ENCODE measurements around the gene HCLS1.
"Not testable (repeated sequence)": the region's sequence is repeated elsewhere in the genome, so short reads cannot be mapped to it uniquely, and the experiment has no call there.

The HCLS1 gene, protein sequence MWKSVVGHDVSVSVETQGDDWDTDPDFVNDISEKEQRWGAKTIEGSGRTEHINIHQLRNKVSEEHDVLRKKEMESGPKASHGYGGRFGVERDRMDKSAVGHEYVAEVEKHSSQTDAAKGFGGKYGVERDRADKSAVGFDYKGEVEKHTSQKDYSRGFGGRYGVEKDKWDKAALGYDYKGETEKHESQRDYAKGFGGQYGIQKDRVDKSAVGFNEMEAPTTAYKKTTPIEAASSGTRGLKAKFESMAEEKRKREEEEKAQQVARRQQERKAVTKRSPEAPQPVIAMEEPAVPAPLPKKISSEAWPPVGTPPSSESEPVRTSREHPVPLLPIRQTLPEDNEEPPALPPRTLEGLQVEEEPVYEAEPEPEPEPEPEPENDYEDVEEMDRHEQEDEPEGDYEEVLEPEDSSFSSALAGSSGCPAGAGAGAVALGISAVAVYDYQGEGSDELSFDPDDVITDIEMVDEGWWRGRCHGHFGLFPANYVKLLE

DNA sequence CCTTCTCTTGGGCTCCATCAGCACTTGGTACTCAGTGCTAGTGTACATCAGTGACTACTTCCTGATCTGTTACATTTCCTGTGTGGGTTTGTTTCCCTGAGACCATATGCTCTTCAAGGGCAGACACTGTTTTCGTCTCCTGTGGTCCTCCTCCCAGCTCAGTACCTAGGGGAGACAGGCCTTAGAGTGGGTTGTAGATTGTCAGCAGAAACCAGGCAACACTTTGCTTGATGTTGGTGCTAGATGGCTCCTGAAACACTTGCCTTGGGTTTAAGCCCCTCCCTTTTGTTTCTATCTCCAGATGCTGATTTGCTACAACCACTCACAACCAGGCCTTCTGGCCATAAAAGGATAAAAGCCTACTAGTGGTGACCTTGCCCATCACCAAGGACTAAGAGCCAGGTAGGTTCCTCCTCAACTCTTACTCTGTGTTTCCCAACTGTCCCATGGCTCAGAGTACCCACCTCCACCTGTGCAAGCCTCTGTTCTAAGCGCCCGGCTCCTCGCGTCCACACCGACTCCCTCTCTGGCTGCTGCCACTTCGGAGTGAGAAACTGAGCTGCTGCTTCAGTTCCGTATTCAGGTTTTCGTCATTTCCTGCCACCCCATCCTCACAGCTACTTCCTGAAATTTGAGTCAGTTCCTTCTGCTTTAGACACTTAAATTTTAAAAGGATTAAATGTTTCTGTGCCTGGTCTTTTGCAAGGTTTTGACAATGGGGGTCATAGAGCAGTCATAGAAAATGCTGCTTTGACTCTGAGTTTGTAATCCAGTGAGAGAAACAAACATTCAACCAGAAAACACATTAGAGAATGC, at the start of gene HCLS1:
Gene HCLS1, minus strand, starts transcription at position 548 of the 816 bp plus-strand sequence. CDS start 2,556 bp downstream, outside the sequence.
- DNase-seq (ENCODE audit: low read depth), result peak; percentile 41

DNA sequence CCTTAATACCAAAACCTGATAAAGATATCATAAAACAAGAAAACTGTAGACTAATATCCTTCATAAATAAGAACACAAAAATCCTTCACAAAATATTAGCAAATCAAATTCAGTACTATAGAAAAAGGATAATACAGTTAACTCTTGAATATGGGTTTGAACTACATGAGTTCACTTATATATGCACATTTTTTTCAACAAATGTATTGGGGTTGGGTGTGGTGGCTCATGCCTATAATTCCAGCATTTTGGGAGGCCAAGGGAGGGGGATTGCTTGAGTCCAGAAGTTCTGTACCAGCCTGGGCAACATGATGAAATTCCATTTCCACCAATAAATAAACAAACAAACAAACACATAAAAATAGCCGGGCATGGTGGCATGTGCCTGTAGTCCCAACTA, 49.6 kb upstream of the HCLS1 start:
- DNase-seq (ENCODE audit: low read depth), result no peak

DNA sequence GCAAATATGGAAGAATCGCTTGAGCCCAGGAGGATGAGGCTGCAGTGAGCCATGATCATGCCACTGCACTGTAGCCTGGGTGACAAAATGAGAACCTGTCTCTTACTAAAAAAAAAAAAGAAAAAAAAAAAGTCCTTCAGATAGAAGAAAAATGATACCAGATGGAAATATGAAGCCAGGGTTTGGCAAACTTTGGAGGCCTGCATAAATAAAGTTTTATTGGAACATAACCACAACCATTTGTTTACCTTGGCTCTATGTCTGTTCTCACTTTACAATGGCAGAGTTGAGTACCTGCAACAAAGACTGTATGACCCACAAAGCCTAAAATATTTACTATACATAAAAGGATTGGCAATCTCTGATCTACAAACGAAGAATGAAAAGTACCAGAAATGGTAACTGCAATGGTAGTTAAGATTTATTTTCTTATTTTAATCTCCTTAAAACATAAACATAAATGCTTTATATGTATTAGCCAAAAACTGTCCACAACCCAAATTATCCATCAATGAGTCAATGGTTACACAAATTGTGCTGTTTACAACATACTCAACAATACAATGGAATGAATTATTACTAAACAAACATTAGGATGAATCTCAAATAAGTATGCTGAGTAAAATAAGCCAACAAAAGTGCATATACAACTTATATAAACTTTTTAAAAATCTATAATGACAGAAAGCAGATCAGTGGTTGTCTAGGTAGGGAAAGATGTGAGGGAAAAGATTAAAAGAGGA, 47.0 kb upstream of the HCLS1 start:
- no peak for DNase-seq (ENCODE audit: low read depth)

DNA sequence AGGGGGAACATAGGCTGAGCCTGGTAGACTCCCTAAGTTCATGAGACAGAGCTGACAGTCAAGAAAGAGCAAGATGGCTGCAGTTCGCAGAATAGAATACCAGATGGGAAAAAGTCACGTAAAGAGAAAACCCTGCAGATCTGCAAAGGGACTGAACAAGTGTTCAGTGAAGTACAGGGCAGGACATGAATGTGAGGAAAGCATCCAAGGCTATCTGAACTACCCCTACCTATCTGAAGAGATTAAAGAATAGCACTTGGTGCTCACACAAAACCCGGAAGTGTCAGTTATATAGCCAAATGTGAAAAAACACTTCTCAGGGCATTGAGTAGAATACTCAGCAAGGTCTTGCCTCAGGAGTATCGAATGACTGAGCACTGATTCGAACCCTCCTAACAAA, 44.8 kb upstream of the HCLS1 start:
- DNase-seq (ENCODE audit: low read depth), result no peak

DNA sequence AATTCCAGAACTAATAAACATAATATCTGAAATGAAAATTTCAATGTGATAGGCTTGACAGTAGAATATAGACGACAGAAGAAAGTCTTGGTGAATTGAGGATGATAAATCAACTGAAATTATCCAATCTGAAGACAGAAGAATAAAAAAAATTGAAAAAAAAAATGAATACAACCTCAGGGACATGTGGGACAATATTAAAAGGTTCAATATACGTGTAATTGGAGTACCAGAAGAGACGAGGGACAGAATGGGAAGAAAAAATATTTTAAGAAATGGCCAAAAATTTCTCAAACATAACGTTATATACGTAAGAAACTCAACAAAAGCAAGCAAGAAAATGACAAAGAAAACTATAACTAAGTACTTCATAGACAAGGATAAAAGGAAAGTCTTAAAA, 43.3 kb upstream of the HCLS1 start:
- DNase-seq (ENCODE audit: low read depth), result no peak

DNA sequence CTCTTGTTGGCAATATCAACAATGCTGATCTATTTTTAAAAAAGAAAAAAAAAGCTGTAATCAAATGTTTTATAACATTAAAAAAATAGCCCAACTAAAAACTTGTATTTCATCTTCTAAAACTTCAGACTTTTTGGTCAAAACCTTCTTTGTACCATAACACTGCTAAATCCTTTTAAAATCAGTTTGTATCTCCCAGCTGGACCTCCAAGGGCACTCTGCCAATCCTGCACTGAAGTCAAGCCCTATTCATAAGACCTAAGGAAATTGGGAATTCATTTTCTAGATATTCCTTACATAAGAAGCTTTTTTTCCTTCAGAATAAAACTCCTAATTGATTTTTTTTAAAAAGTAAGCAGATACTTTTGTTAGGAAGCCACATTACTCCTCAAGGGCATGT, 38.2 kb upstream of the HCLS1 start:
- no peak for DNase-seq (ENCODE audit: low read depth)

DNA sequence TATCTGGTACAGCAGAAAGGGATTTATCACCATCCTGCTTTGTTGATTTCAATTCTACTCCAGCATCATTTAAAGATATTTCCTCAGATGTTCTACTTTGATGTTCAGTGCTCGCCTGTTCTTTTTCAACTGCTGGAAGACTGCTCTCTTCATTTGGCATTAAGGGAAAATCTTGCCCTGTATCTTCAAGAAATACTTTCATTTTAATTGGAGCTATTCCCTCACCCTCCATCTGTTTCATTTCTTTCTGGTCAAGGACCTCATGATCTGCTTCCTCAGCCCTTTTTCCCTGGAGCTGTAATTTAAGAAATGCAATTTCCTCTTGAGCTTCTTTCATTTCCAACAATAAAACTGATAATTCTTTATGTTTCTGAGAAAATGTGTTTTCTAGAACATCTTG, 37.8 kb upstream of the HCLS1 start:
- no peak for DNase-seq (ENCODE audit: low read depth)

DNA sequence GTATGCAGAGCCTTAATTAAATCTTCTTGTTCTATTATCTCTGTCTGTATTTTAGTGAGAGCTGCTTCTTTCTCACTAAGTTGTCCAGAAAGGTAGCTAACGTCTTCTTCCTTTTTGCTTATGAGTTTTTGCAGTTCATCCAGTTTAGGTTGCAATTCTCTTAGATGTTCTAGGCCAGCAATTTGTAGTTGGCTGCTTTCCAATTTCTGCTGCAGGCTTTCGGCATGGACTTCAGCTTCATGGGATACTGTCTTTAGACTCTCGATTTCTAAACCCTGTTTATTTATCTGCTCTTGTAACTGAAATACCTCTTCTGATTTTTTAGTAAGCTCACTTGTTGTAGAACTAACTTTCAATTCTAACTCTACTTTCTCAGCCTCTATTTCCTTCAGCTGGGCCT, 35.5 kb upstream of the HCLS1 start:
- no peak for DNase-seq (ENCODE audit: low read depth)

DNA sequence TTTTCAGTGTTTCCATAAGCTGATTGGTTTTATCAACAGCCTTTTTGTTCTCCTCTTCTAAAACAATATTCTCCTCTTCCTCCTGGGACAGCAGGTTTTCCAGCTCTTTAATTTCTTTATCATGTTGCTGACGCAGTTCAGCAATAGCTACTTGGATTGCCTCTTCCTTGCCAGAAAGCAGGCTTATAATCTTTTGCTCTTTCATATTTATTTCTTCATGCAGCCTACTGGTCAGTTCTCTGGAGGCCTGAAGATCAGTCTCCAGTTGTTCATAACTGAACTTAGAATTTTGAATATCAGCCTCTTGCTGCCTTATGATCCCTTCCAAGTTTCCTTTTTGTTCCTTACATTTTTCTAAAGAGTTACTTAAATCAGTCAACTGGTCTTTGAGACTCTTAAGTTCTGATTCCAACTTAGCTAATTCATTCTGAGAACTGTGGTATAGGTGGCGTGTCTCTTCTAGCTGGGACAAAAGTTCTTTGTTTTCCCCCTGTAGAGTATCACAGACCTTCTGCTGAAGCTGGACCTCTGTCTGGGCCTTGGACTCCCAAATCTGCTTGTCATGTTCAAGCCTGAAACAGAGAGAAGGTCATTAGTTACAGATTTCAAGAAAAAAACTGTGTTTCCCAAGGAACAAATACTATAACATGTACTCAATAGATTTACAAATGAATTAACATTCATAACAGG, 31.5 kb upstream of the HCLS1 start:
- DNase-seq (ENCODE audit: low read depth), result no peak

DNA sequence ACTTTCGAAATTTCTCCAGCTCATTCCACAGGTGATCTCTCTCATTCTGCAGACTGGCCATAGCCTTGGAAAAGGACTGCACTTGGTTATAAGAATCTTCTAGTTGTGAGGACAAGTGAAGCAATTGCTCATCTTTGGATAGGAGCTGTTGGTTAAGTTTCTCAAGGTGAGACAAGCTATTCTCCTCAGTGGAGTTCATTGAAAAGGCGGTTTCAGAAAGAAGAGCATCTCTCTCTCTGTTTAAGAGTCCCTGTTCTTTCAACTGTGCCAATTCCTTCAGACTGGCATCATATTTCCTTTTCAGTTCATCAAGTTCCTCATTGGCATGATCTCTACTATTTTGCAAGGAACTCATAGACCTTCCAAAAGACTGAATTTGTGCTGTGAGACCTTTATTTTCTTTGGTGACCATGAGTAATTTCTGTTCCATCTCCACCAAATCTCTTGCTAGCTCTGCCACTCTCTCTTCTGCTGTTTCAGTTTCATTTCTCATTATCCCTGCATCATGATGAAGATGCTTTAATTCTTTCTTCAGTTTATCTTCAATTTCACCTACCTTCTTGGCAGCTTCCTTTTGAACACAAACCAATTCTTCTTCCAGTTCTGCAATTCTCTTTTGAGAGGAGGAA, 30.2 kb upstream of the HCLS1 start:
- DNase-seq (ENCODE audit: low read depth), result no peak

DNA sequence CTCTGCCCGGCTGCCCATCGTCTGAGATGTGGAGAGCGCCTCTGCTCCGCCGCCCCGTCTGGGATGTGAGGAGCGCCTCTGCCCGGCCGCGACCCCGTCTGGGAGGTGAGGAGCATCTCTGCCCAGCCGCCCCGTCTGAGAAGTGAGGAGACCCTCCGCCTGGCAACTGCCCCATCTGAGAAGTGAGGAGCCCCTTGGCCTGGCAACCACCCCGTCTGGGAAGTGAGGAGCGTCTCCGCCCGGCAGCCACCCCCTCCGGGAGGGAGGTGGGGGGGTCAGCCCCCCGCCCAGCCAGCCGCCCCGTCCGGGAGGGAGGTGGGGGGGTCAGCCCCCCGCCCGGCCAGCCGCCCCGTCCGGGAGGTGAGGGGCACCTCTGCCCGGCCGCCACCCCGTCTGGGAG, 28.0 kb upstream of the HCLS1 start:
- DNase-seq (ENCODE audit: low read depth), result not testable (repeated sequence)

DNA sequence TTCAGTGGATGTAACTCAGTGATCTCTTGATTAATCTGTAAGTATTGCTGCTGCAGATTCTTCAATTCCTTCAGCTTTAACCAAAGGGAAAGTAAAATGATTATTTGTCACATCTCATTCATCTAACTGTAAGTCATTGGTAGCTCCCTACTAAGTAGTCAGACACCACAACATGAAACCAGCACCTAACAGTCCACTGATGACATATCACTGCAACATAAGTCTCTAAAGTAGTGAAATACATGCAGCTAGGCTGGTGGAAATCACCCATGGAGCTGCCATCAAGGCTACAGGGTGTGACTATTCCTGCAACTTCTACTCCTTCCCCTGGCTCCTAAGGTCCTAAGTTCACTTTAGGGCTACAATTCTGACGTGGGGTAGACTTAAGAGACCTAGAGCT, 21.1 kb upstream of the HCLS1 start:
- no peak for DNase-seq (ENCODE audit: low read depth)

DNA sequence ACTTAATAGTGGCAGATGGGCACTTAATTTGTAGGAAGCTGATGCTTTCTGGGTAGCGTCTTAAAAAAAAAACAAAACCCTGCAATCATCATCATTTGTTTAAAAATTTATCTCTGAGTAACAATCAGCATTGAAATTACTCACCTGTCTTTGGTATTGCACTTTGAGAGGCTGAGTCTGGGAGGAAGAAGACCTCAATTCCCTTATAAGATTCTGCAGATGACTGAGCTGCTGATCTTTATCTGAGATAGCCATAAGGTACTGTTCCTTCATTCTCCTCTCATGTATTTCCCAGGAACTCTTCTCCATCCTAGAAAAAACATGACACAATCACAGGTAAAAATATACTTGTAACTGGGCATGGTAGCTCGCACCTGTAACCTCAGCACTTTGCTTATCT, 16.4 kb upstream of the HCLS1 start:
- no peak for DNase-seq (ENCODE audit: low read depth)

DNA sequence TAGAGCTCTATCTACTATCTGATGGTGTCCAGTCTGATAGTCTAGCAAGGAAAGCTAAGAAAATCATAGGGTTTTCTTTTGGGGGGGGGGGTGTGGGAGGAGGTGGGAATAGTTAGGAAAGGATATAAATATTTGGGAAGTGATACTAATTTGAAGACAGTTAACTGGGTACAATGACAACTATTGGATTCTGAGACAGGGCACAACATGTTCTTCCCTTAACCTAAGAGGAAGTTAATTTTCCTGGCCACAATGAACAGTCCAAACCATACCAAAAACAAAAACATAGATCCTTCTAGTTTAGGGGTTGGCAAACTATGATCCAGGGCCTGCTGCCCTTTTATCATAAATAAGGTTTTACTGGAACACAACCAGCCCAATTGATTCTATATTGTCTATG, 10.0 kb upstream of the HCLS1 start:
- DNase-seq (ENCODE audit: low read depth), result no peak

DNA sequence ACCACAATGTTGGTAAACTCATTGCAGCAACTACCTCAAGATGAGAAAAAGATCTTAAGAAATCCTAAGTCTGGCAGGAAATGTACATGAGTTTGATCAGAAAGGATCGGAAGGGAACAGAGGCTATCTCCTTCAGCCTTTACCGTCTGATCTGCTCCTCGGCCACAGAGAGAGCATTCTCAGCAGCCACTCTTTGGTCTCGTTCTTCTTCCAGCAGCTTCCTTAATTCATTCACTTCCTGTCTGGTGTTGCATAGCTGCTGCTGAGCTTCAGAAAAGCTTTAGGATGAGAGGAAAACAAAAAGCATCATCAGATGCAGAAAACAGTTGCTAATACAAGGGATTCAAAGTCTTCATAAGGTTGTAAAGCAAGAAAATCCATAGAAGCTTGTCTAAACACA, 6.6 kb upstream of the HCLS1 start:
- DNase-seq (ENCODE audit: low read depth), result no peak

DNA sequence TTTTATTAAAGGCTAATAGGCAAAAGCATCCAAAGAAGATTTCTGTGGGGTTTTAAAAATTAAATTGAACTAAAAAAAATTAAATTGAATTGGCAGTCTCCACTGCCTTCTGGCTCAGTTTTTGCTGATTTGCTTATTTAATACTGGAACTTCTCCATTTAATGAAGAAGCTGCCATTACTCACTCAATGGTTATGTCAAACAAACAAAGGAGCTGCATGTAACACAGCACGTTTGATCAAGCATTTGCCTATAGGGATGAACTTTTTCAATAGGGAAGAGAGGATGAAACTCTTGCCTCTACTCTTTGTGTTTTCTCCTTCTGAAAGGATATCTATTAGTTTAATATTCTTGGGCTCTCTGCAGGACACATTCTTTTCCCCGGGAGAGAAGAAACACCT, 4.8 kb upstream of the HCLS1 start:
- no peak for DNase-seq (ENCODE audit: low read depth)

DNA sequence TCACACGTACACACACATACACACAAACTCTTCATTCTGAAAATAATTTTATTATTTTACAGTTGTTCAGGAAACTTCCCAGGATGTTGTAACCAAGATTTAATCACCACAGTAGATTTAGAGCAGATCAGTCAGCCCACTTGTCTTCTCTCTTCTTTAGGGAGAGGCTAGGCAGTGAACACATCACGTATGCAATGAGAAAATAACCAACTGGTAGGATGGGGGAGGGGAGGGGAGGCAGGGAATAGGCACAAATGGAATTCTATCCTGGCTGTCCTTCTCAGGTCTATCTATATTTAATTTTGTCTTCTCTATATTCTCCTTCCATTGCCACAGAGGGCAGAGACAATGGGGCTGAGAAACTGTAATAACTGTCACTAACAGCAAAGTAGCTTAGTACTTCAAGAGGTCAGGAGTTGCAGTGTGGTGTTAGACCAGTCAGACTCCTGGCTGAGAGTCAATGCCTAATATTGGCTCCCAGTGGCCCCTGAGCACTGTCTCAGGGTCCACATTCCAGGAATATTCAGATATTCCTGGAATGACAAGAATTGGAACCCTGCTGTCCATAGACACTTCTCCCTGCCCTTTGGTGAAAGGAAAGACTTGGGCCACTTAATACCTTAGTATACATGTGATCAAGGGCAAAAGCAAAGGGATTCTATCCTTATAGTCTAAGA, 2.6 kb upstream of the HCLS1 start:
- DNase-seq (ENCODE audit: low read depth), result no peak

DNA sequence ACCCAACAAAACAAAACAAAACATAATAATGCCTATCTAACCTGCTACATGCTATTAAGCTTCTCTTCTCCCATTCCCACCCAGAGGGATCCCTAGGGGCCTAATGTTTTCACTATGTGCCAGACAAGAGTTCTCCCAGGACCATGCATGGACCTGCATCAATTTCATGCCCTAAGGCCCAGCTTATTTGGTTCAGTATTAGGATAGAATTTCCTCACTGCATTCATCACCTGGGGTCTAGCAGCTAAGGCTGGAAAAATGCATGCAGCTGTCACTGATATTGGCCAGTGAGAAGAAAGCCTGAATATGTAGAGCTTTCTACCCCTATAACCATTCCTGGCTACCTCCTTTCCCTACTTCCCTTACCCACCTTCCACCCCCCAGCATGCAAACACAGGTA, 2.0 kb upstream of the HCLS1 start:
- no peak for DNase-seq (ENCODE audit: low read depth)

DNA sequence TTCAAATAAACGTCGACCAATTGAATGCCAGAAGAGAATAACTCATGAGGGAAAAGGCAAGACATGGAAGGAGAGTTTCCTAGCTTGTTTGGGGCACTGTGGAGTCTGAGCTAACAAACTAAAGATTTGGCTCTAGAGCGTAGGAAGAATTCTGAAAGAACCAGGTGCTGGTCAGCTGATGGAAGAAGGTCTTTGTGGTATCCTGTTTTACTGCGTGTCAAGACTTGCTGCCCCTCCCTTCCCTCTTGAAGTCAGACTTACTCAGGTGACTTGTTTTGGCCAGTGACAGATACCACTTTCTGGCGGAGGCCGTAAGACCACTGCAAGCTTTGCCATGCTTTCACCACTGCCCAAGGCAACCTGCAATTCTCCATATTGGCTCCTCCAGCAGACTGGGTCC, 673 bp upstream of the HCLS1 start:
- no peak for DNase-seq (ENCODE audit: low read depth)

DNA sequence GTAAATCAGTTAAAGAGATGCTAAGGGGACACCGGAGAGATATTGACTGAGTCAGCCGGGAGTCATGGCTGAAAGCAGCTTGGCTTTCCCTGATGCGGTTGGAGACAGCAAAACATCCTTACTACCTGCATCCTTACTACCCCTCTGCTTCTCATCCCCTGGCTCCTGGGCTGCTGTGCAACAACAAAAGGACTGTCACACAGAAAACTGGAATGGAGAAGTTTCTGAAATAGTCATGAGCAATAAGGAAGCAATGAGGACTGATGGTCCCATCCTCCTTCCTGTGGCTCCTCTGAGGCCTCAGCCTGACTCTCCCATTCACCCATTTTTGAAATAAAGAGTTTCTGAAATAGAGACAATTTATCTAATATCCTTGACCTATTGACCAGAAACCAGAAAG, 1.1 kb downstream of the HCLS1 start:
- no peak for DNase-seq (ENCODE audit: low read depth)
